AG04449 (cell line): ENCODE measurements around the gene KHNYN.

Experiments
- CTCF ChIA-PET: fragments of 350-600 bp; formaldehyde crosslinking; extraction: SDS; loops from one replicate; lab custom pipeline; 2021; ENCODE audit warnings: antibody characterized with exemption; lab: Yijun Ruan, JAX
- POLR2A ChIA-PET: fragments of 400-600, 350-600 bp; formaldehyde crosslinking; extraction: SDS; loops from one replicate; lab custom pipeline; 2020; ENCODE audit warnings: antibody characterized with exemption, inconsistent platforms; lab: Yijun Ruan, JAX
- DNase-seq: peaks from one replicate; pipeline ENCODE4 v3.0.0-alpha.2; 2010; ENCODE audit warnings: low read depth, low spot score
- H3K4me3 ChIP-seq: 2 replicates; pipeline ENCODE4 v1.5.1; 2011; ENCODE audit warnings: low read depth, mild to moderate bottlenecking, control low read depth, low read length
- CTCF ChIP-seq: IDR thresholded peaks from one replicate; pipeline ENCODE4 v1.5.1; 2011; ENCODE audit warnings: mild to moderate bottlenecking, moderate library complexity, low read length, control low read depth, inconsistent platforms; ENCODE audit not compliant: insufficient read depth; ENCODE audit errors: missing control alignments

The KHNYN gene

GRCh38 chr14:24430143-24430681 lies 458 bp downstream of the KHNYN start:
- ChIA-PET POLR2A (interaction anchor here (0.7 to 3.1 kb wide), 12 partner anchors 10 to 122 kb away, joined by 3 to 32 read pairs (median 5); partner anchors contain the start of genes LTB4R and SDR39U1), CTCF (interaction anchor here (0.9 to 33.5 kb wide), 11 partner anchors 11 to 195 kb away, joined by 3 to 1633 read pairs (median 73); partner anchors contain the start of genes ADCY4, CIDEB, DHRS1 and LTB4R)
- H3K4me3 ChIP-seq = peak overlapping the region; percentile 88
- no peak for TF ChIP-seq CTCF
- no peak for DNase-seq

GRCh38 chr14:24430682-24431568 lies 1.2 kb downstream of the KHNYN start:
- POLR2A ChIA-PET = interaction anchor here (0.8 to 3.1 kb wide), 14 partner anchors 9 to 189 kb away, joined by 3 to 32 read pairs (median 5); partner anchors contain the start of genes DHRS1, LTB4R, NOP9 and SDR39U1

GRCh38 chr14:24431569-24432258 lies 2.0 kb downstream of the KHNYN start:
- peak overlapping the region; percentile 88 for H3K4me3 ChIP-seq
- TF ChIP-seq CTCF = peak; percentile 95
- peak; percentile 55 for DNase-seq
- POLR2A ChIA-PET = interaction anchor here (0.7 to 3.1 kb wide), 11 partner anchors 8 to 380 kb away, joined by 3 to 32 read pairs (median 7); partner anchors contain the start of genes CARMIL3, DHRS1, NOP9 and SDR39U1
- CTCF ChIA-PET = interaction anchor here (0.8 to 33.5 kb wide), 28 partner anchors 10 to 375 kb away, joined by 3 to 1633 read pairs (median 6); partner anchors contain the start of genes ADCY4, CIDEB, DHRS1 and IPO4

More at GRCh38 chr14:24430682-24431568, 1.2 kb downstream of the KHNYN start:
- peak overlapping the region; percentile 88 for H3K4me3 ChIP-seq
- no peak for TF ChIP-seq CTCF
- DNase-seq = no peak
- CTCF ChIA-PET = interaction anchor here (0.8 to 33.5 kb wide), 28 partner anchors 11 to 374 kb away, joined by 3 to 1633 read pairs (median 6); partner anchors contain the start of genes ADCY4, CIDEB, DHRS1 and IPO4

- ChIA-PET POLR2A (interaction anchor here (0.7 to 3.1 kb wide), 10 partner anchors 7 to 381 kb away, joined by 3 to 25 read pairs (median 6); partner anchors contain the start of genes CARMIL3, DHRS1, NOP9 and SDR39U1), CTCF (interaction anchor here (1.0 to 33.5 kb wide), 25 partner anchors 9 to 376 kb away, joined by 3 to 1633 read pairs (median 8); partner anchors contain the start of genes ADCY4, CIDEB, DHRS1 and LTB4R)
- H3K4me3 ChIP-seq = peak overlapping the region; percentile 88
- no peak for TF ChIP-seq CTCF
- no peak for DNase-seq
These were observed 2.7 kb downstream of the KHNYN start for GRCh38 chr14:24432259-24433131.

GRCh38 chr14:24434036-24434435 lies 4.3 kb downstream of the KHNYN start:
- CTCF ChIA-PET = interaction anchor here (0.7 to 33.5 kb wide), 7 partner anchors 8 to 128 kb away, joined by 3 to 1633 read pairs (median 73); partner anchors contain the start of genes ADCY4, CIDEB, DHRS1 and LTB4R
- DNase-seq = no peak
- TF ChIP-seq CTCF = no peak
- POLR2A ChIA-PET = interaction anchor here (1.0 to 1.1 kb wide), 2 partner anchors 68 to 102 kb away, joined by 3 read pairs; no protein-coding TSS in a partner anchor
- H3K4me3 ChIP-seq = no peak overlapping the region
